AG09309 (cell line): ENCODE data around the gene EBPL.
"Not testable (repeated sequence)": the region's sequence is repeated elsewhere in the genome, so short reads cannot be mapped to it uniquely, and the experiment has no call there.

Experiments used
- DNase-seq: peaks from one replicate; pipeline ENCODE4 v3.0.0-alpha.2; 2010; ENCODE audit warnings: low read depth
- H3K4me3 ChIP-seq: 2 replicates; pipeline ENCODE4 v1.5.1; 2011; ENCODE audit warnings: mild to moderate bottlenecking, low read depth, low read length, moderate library complexity; ENCODE audit not compliant: control insufficient read depth
- CTCF ChIP-seq: IDR thresholded peaks from 2 replicates; pipeline ENCODE4 v1.5.1; 2011; ENCODE audit warnings: mild to moderate bottlenecking, low read depth, low read length, inconsistent platforms; ENCODE audit not compliant: insufficient read depth, control insufficient read depth; ENCODE audit errors: missing control alignments

The EBPL gene

GRCh38 chr13:49616676-49617065 lies 74.6 kb downstream of the EBPL start:
- DNase-seq = no peak
- H3K4me3 ChIP-seq = no peak overlapping the region
- no peak for TF ChIP-seq CTCF

- H3K4me3 ChIP-seq = no peak overlapping the region
- no peak for TF ChIP-seq CTCF
- DNase-seq = no peak
Measured at GRCh38 chr13:49615836-49616675, 75.2 kb downstream of the EBPL start.

- not testable (repeated sequence) for H3K4me3 ChIP-seq
Measured at GRCh38 chr13:49612042-49612441, 79.2 kb downstream of the EBPL start.

More at GRCh38 chr13:49612042-49612441, 79.2 kb downstream of the EBPL start:
- DNase-seq = not testable (repeated sequence)
